ENCODE data around the gene RNF222.

DNA sequence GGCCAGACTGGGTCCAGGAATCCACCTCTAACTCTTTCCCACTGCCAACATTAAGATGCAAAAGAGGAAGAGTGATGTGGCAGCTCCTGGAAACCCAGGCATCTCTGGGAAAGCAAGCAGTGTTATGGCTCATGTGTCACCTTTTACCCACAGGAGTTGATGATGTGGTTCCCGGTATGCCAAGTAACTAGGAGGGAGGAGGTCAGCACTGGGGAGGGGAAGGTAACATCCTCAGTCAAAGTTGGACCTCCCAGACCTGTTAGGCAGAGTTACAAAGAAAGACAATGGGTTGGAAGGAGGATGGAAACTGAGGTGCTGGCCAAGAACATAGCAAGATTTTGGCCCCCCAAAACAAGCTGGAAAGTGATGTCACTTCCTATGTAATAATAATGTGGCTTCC is 32.5 kb downstream of the RNF222 start:
- TF ChIP-seq EP300 (IDR thresholded peaks at IDR 0.05): no peak
- TF ChIP-seq, protein P1, sequence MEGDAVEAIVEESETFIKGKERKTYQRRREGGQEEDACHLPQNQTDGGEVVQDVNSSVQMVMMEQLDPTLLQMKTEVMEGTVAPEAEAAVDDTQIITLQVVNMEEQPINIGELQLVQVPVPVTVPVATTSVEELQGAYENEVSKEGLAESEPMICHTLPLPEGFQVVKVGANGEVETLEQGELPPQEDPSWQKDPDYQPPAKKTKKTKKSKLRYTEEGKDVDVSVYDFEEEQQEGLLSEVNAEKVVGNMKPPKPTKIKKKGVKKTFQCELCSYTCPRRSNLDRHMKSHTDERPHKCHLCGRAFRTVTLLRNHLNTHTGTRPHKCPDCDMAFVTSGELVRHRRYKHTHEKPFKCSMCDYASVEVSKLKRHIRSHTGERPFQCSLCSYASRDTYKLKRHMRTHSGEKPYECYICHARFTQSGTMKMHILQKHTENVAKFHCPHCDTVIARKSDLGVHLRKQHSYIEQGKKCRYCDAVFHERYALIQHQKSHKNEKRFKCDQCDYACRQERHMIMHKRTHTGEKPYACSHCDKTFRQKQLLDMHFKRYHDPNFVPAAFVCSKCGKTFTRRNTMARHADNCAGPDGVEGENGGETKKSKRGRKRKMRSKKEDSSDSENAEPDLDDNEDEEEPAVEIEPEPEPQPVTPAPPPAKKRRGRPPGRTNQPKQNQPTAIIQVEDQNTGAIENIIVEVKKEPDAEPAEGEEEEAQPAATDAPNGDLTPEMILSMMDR (IDR thresholded peaks at IDR 0.05): no peak
- no peak for TF ChIP-seq POLR2A (IDR thresholded peaks at IDR 0.05)

Measured in ovary (tissue), 3 donors.